ENCODE data around the gene SLC11A1.

DNA sequence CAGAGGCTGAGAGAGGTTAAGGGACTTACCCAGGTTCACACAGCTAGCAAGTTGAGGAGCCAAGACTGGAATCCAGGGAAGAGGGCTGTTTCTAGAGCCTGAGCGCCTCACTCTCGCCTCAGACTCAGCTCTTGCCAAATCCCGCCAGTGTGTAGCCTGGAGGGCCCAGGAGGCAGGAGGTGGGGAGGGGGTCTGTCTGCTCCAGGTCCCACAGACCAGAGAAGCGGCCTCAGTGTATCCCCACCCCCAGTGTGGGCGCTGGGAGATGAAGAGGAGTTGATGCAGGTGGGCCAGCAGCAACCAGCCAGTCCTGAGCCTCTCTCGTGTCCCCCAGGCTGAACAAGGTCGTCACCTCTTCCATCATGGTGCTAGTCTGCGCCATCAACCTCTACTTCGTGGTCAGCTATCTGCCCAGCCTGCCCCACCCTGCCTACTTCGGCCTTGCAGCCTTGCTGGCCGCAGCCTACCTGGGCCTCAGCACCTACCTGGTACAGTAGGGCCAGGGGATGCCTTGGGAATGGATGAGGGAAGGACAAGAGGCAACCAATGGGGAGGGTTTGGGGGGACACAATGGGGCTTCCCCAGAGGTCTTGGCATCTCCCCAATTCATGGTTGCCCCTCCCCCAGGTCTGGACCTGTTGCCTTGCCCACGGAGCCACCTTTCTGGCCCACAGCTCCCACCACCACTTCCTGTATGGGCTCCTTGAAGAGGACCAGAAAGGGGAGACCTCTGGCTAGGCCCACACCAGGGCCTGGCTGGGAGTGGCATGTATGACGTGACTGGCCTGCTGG is 12.4 kb downstream of the SLC11A1 start:
- TF ChIP-seq, protein P1, sequence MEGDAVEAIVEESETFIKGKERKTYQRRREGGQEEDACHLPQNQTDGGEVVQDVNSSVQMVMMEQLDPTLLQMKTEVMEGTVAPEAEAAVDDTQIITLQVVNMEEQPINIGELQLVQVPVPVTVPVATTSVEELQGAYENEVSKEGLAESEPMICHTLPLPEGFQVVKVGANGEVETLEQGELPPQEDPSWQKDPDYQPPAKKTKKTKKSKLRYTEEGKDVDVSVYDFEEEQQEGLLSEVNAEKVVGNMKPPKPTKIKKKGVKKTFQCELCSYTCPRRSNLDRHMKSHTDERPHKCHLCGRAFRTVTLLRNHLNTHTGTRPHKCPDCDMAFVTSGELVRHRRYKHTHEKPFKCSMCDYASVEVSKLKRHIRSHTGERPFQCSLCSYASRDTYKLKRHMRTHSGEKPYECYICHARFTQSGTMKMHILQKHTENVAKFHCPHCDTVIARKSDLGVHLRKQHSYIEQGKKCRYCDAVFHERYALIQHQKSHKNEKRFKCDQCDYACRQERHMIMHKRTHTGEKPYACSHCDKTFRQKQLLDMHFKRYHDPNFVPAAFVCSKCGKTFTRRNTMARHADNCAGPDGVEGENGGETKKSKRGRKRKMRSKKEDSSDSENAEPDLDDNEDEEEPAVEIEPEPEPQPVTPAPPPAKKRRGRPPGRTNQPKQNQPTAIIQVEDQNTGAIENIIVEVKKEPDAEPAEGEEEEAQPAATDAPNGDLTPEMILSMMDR (IDR thresholded peaks at IDR 0.05; ENCODE audit: low read depth, low read length): no peak
- TF ChIP-seq EZH2phosphoT487 (IDR thresholded peaks at IDR 0.05; ENCODE audit: low read depth): no peak
